Measurements from ENCODE around the gene MAP3K5.

Gene MAP3K5

DNA sequence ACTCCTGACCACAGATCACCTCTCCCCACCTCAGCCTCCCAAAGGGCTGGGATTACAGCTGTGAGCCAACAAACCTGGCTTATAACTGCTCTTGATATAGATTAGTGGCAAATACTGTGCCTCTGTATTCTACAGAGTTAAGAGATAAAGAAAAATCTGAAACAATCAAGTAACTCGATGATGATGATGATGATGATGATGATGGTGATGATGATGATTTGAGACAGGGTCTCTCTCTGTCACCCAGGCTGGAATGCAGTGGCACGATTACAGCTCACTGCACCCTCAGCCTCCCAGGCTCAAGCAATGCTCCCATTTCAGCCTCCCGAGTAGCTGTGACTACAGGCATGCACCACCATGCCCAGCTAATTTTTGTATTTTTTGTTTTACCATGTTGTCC lies 175.8 kb downstream of the MAP3K5 start:
- no peak for FAIRE-seq
- TF ChIP-seq, protein P1, sequence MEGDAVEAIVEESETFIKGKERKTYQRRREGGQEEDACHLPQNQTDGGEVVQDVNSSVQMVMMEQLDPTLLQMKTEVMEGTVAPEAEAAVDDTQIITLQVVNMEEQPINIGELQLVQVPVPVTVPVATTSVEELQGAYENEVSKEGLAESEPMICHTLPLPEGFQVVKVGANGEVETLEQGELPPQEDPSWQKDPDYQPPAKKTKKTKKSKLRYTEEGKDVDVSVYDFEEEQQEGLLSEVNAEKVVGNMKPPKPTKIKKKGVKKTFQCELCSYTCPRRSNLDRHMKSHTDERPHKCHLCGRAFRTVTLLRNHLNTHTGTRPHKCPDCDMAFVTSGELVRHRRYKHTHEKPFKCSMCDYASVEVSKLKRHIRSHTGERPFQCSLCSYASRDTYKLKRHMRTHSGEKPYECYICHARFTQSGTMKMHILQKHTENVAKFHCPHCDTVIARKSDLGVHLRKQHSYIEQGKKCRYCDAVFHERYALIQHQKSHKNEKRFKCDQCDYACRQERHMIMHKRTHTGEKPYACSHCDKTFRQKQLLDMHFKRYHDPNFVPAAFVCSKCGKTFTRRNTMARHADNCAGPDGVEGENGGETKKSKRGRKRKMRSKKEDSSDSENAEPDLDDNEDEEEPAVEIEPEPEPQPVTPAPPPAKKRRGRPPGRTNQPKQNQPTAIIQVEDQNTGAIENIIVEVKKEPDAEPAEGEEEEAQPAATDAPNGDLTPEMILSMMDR (IDR thresholded peaks at IDR 0.05; ENCODE audit: insufficient read depth, missing control alignments): no peak

GRCh38 chr6:136614994-136615393 lies 177.3 kb downstream of the MAP3K5 start:
- TF ChIP-seq, protein P1 (IDR thresholded peaks at IDR 0.05; ENCODE audit: insufficient read depth, missing control alignments): no peak
- DNase-seq (ENCODE audit: insufficient read length, low spot score) (no peak), FAIRE-seq (no peak)

More for the DNA sequence above, 175.8 kb downstream of the MAP3K5 start:
- no peak for DNase-seq (ENCODE audit: insufficient read length, low spot score)

DNA sequence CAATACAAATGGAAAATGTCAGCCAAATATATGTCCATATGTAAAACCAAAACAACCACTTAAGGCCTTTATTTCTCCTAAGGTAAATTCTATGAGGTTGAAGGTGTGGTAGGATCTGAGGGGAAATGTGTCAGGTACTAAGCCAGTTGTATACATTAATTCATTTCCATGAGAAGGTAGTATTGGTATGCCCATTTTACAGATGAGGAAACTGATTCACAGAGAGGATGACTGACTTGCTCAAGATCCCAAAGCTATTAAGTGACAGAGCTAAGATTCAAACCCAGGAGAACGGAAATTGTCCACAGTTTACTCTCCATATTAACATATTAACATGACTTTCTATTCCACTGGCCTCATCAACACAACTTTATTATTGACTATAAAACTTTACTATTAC lies 177.9 kb downstream of the MAP3K5 start:
- TF ChIP-seq, protein P1 (IDR thresholded peaks at IDR 0.05; ENCODE audit: insufficient read depth, missing control alignments): no peak
- no peak for FAIRE-seq

DNA sequence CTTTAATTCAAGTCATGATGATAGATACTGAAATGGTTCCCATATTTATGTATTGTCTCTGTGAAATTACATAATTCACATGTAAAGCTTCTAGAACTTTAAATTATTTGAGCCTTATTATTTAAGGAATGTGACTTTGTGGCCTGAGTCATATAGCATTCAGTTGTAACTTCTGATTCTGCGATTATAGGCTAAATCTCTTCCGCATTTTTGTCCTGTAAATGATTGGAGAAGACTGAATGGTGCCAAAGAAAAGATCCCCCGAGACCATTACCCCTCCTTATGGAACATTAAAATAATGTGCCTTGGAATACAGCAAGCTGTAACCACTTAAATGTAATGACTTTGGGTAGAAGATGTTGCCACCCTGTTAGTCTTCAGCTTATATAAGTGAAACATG lies 178.8 kb downstream of the MAP3K5 start:
- no peak for DNase-seq (ENCODE audit: insufficient read length, low spot score)
- TF ChIP-seq, protein P1 (IDR thresholded peaks at IDR 0.05; ENCODE audit: insufficient read depth, missing control alignments): no peak
- FAIRE-seq: no peak

More for the DNA sequence above, 177.9 kb downstream of the MAP3K5 start:
- DNase-seq (ENCODE audit: insufficient read length, low spot score): no peak

GRCh38 chr6:136612666-136613389 lies 179.4 kb downstream of the MAP3K5 start:
- no peak for FAIRE-seq
- DNase-seq (ENCODE audit: insufficient read length, low spot score): no peak
- TF ChIP-seq, protein P1 (IDR thresholded peaks at IDR 0.05; ENCODE audit: insufficient read depth, missing control alignments): no peak

GRCh38 chr6:136611746-136612145 lies 180.5 kb downstream of the MAP3K5 start:
- no peak for FAIRE-seq
- DNase-seq (ENCODE audit: insufficient read length, low spot score): no peak
- TF ChIP-seq, protein P1 (IDR thresholded peaks at IDR 0.05; ENCODE audit: insufficient read depth, missing control alignments): no peak

DNA sequence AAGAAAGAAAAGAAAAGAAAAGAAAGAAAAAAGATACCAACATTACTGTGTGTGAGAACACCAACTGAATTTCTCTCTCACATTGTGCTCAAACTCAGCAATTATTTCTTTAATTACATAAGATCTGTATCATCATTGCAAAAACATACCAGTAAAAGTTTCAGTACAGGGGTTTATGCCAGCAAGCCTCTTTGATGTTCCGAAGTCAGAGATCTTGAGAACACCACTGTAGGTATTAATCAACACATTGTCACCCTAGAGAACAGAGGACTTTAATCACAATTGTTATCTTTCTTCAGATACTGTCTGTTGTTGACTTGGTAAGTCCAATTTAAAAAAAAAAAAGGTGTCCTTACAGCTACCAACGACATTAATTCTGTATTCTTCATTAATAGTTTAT lies 181.1 kb downstream of the MAP3K5 start:
- TF ChIP-seq, protein P1 (IDR thresholded peaks at IDR 0.05; ENCODE audit: insufficient read depth, missing control alignments): no peak
- no peak for DNase-seq (ENCODE audit: insufficient read length, low spot score)
- no peak for FAIRE-seq

Measured in D721Med (cell line).